CD14-positive monocyte (primary cell): ENCODE data around the gene TACR1. TPM values are rescaled to one million over a fixed set of nuclear protein-coding genes. Genes with fewer than 3 reads are reported as not detected.

Experiments used
- DNase-seq, 3 donors: peaks; one replicate each; pipeline ENCODE4 v3.0.0-alpha.2; 2011 to 2022
- H2AFZ ChIP-seq: 2 replicates; pipeline ENCODE4 v1.6.0; 2012; ENCODE audit warnings: mild to moderate bottlenecking, low read depth, low read length, inconsistent platforms; ENCODE audit not compliant: insufficient read depth, poor library complexity, severe bottlenecking
- H3K27ac ChIP-seq, 2 donors: 1 replicate in 1 of 2; 2 replicates in 1 of 2; pipeline ENCODE4 v1.5.1; 2012 to 2013; ENCODE audit warnings: low read length in 2 of 2, control low read depth in 1 of 2, inconsistent platforms in 1 of 2, low read depth in 1 of 2, mild to moderate bottlenecking in 1 of 2
- H3K27me3 ChIP-seq, 2 donors: one replicate each; pipeline versions ENCODE4 v1.6.0 to v1.6.1; 2011 to 2013; ENCODE audit warnings: low read length in 2 of 2; ENCODE audit not compliant: control insufficient read depth in 2 of 2, insufficient read depth in 2 of 2
- H3K36me3 ChIP-seq, 2 donors: replicated peaks in 1 of 2; 1 replicate in 1 of 2; 2 replicates in 1 of 2; pipeline versions ENCODE4 v1.5.1 to v1.6.1; 2012 to 2013; ENCODE audit warnings: low read length in 2 of 2, control low read depth in 1 of 2, inconsistent platforms in 1 of 2, mild to moderate bottlenecking in 1 of 2; ENCODE audit not compliant: insufficient read depth in 2 of 2, control insufficient read depth in 1 of 2
- H3K4me1 ChIP-seq, 2 donors: 1 replicate in 1 of 2; 2 replicates in 1 of 2; pipeline versions ENCODE4 v1.5.1 to v1.6.1; 2012 to 2013; ENCODE audit warnings: low read length in 2 of 2, control low read depth in 1 of 2, inconsistent platforms in 1 of 2, mild to moderate bottlenecking in 1 of 2, moderate library complexity in 1 of 2; ENCODE audit not compliant: insufficient read depth in 2 of 2, control insufficient read depth in 1 of 2
- H3K4me2 ChIP-seq: replicated peaks from 2 replicates; pipeline ENCODE3; 2012; ENCODE audit warnings: low read length, moderate library complexity, mild to moderate bottlenecking; ENCODE audit not compliant: poor library complexity, severe bottlenecking; ENCODE audit errors: extremely low read depth
- H3K4me3 ChIP-seq, 3 experiments: fragments of 200-600 bp in 1 of 3; sonication (generic) in 1 of 3; replicated peaks in 1 of 3; 1 replicate in 2 of 3; 2 replicates in 1 of 3; pipeline ENCODE4 v1.5.1; 2011 to 2013; ENCODE audit warnings: low read length in 3 of 3, mild to moderate bottlenecking in 3 of 3, control low read depth in 2 of 3, low read depth in 2 of 3, inconsistent platforms in 1 of 3, moderate library complexity in 1 of 3
- H3K79me2 ChIP-seq: 2 replicates; pipeline ENCODE4 v1.6.0; 2012; ENCODE audit warnings: mild to moderate bottlenecking, control low read depth, inconsistent platforms, low read length, moderate library complexity; ENCODE audit not compliant: insufficient read depth
- H3K9ac ChIP-seq: 2 replicates; pipeline ENCODE4 v1.6.0; 2017; ENCODE audit warnings: low read length, mild to moderate bottlenecking; ENCODE audit not compliant: insufficient read depth, poor library complexity, severe bottlenecking
- H3K9me3 ChIP-seq, 2 donors: replicated peaks in 1 of 2; 1 replicate in 1 of 2; 2 replicates in 1 of 2; pipeline versions ENCODE4 v1.5.1 to v1.6.1; 2012 to 2013; ENCODE audit warnings: low read length in 2 of 2, control low read depth in 1 of 2; ENCODE audit not compliant: control insufficient read depth in 1 of 2, insufficient read depth in 1 of 2
- H4K20me1 ChIP-seq: 2 replicates; pipeline ENCODE4 v1.6.0; 2012; ENCODE audit warnings: mild to moderate bottlenecking, low read length, control low read depth, moderate library complexity; ENCODE audit not compliant: insufficient read depth
- H3K27ac Mint-ChIP-seq, 7 donors: one replicate each; pipeline ENCODE4 v1.8.0; 2020; ENCODE audit warnings: mild to moderate bottlenecking in 7 of 7, mixed read lengths in 7 of 7, moderate library complexity in 6 of 7, inconsistent platforms in 2 of 7
- H3K27me3 Mint-ChIP-seq, 3 donors: one replicate each; pipeline ENCODE4 v1.8.0; 2021 to 2022; ENCODE audit warnings: low read depth in 3 of 3, mild to moderate bottlenecking in 3 of 3, mixed read lengths in 3 of 3, moderate library complexity in 3 of 3, inconsistent platforms in 1 of 3
- H3K36me3 Mint-ChIP-seq, 2 donors: one replicate each; pipeline ENCODE4 v1.8.0; 2020; ENCODE audit warnings: mixed read lengths in 2 of 2, inconsistent platforms in 1 of 2, mild to moderate bottlenecking in 1 of 2
- H3K4me1 Mint-ChIP-seq: one replicate; pipeline ENCODE4 v1.8.0; 2020; ENCODE audit warnings: mild to moderate bottlenecking, mixed read lengths
- H3K4me3 Mint-ChIP-seq, 2 donors: one replicate each; pipeline ENCODE4 v1.8.0; 2020; ENCODE audit warnings: mild to moderate bottlenecking in 2 of 2, mixed read lengths in 2 of 2, moderate library complexity in 1 of 2
- H3K9me3 Mint-ChIP-seq, 7 donors: one replicate each; pipeline ENCODE4 v1.8.0; 2020 to 2022; ENCODE audit warnings: mixed read lengths in 7 of 7, mild to moderate bottlenecking in 6 of 7, moderate library complexity in 6 of 7, inconsistent platforms in 2 of 7
- CTCF ChIP-seq: fragments of 200-600 bp; IDR thresholded peaks from one replicate; pipeline ENCODE4 v1.8.0; 2022; ENCODE audit warnings: antibody characterized with exemption, mild to moderate bottlenecking
- WGBS: methylation state at CpG from one replicate; pipeline ENCODE4 v1.1.5; 2013; ENCODE audit warnings: missing lambda C conversion rate; ENCODE audit not compliant: insufficient coverage; 5-methylcytosine and 5-hydroxymethylcytosine counted together
- intact Hi-C, 2 donors: fragments of 100-400 bp; cut with micrococcal nuclease; formaldehyde crosslinking; loops; one replicate each; pipeline versions ENCODE4 v1.15.0 to v1.15.1; 2023
- polyA plus RNA-seq, 3 donors: library from polyadenylated mRNA; depleted of rRNA in 1 of 3; unstranded in 2 of 3; stranded (reverse) in 1 of 3; fragments of 300-500 nt in 2 of 3; fragments of >200 nt in 1 of 3; fragmentation: Illumina TruSeq in 2 of 3; gene quantifications; 1 replicate in 2 of 3; 2 replicates in 1 of 3; pipeline ENCODE4 v1.2.3, GENCODE V29; 2012 to 2021

TACR1 gene
- polyA plus RNA-seq, 3 donors: not detected

GRCh38 chr2:75027886-75028285 lies 171.4 kb downstream of the TACR1 start:
- Histone ChIP-seq H3K79me2 (no peaks in the 10 kb centered on the region), H3K9ac (no peak overlapping the region), H3K9me3 (no peaks in the 10 kb centered on the region), H3K36me3 (no peaks in the 10 kb centered on the region), H2AFZ (no peak overlapping the region), H3K4me1 (no peaks in the 10 kb centered on the region), H3K4me2 (no peak overlapping the region), H4K20me1 (no peaks in the 10 kb centered on the region), H3K27me3 (no peaks in the 10 kb centered on the region), H3K27ac (no peak overlapping the region), H3K4me3 (no peak overlapping the region)
- no peak for TF ChIP-seq CTCF
- intact Hi-C loops: no loop called here
- Mint-ChIP-seq H3K27me3 (peaks cover 0 to 1% (median 0%) of the 10 kb centered on the region in 3 donors), H3K36me3 (no peaks in the 10 kb centered on the region), H3K4me1 (peaks cover 3% of the 10 kb centered on the region), H3K4me3 (no peak overlapping the region), H3K9me3 (no peaks in the 10 kb centered on the region), H3K27ac (no peak overlapping the region)
- WGBS: 90% methylated on average over 2 of the region's 2 CpGs
- no peak for DNase-seq

- H3K27me3 ChIP-seq: no peaks in the 10 kb centered on the region
- H3K9me3 Mint-ChIP-seq: no peaks in the 10 kb centered on the region
- TF ChIP-seq CTCF: no peak
- no peak overlapping the region for H3K27ac ChIP-seq
- H3K4me3 ChIP-seq: no peak overlapping the region
- no peak overlapping the region for H3K27ac Mint-ChIP-seq
- H2AFZ ChIP-seq: no peak overlapping the region
- WGBS: 94% methylated on average over 1 of the region's 2 CpGs
- H3K36me3 Mint-ChIP-seq: no peaks in the 10 kb centered on the region
- no peak for DNase-seq
- H3K9ac ChIP-seq: no peak overlapping the region
- no peak overlapping the region for H3K4me2 ChIP-seq
- no peaks in the 10 kb centered on the region for H3K4me1 ChIP-seq
- H3K9me3 ChIP-seq: no peaks in the 10 kb centered on the region
- no peaks in the 10 kb centered on the region for H3K36me3 ChIP-seq
- H3K4me1 Mint-ChIP-seq: peaks cover 3% of the 10 kb centered on the region
- H3K79me2 ChIP-seq: no peaks in the 10 kb centered on the region
- H3K27me3 Mint-ChIP-seq: peaks cover 0 to 1% (median 1%) of the 10 kb centered on the region in 3 donors
- H3K4me3 Mint-ChIP-seq: no peak overlapping the region
- no peaks in the 10 kb centered on the region for H4K20me1 ChIP-seq
- intact Hi-C loops: no loop called here
These were observed 173.5 kb downstream of the TACR1 start for GRCh38 chr2:75025633-75026380.
